Activated CD8-positive, alpha-beta memory T cell treated with anti-CD3 and anti-CD28 coated beads, Interleukin-2, amount 10 ng/mL, durations not matched to agents 7 days and 5 days (primary cell): ENCODE measurements around the gene LRMDA. TPM values are rescaled to one million over a fixed set of nuclear protein-coding genes. Genes with fewer than 3 reads are reported as not detected.

Source experiments
- ATAC-seq: fragments of 150-1000 bp; cut with Tn5 transposase; one replicate; pipeline ENCODE4 v1.10.0; 2021; ENCODE audit warnings: moderate library complexity
- CTCF ChIA-PET: fragments of 350-600 bp; sonication (Branson Sonifier 250); formaldehyde crosslinking; loops from one replicate; lab custom pipeline; 2021; ENCODE audit warnings: antibody characterized with exemption; lab: Charles Lee
- DNase-seq: peaks from one replicate; pipeline ENCODE4 v3.0.0-alpha.2; 2020
- H3K27ac Mint-ChIP-seq: one replicate; pipeline ENCODE4 v1.8.0; 2021; ENCODE audit warnings: mild to moderate bottlenecking, mixed read lengths
- H3K27me3 Mint-ChIP-seq: one replicate; pipeline ENCODE4 v1.8.0; 2021; ENCODE audit warnings: mixed read lengths
- H3K36me3 Mint-ChIP-seq: one replicate; pipeline ENCODE4 v1.8.0; 2021; ENCODE audit warnings: mild to moderate bottlenecking, mixed read lengths
- H3K4me1 Mint-ChIP-seq: one replicate; pipeline ENCODE4 v1.8.0; 2021; ENCODE audit warnings: mixed read lengths
- H3K4me3 Mint-ChIP-seq: one replicate; pipeline ENCODE4 v1.8.0; 2021; ENCODE audit warnings: mild to moderate bottlenecking, moderate library complexity, mixed read lengths
- H3K9me3 Mint-ChIP-seq: one replicate; pipeline ENCODE4 v1.8.0; 2022; ENCODE audit warnings: low read depth, mixed read lengths
- total RNA-seq, 2 experiments: library from RNA; stranded (reverse); gene quantifications; one replicate each; pipeline ENCODE4 v1.2.3, GENCODE V29; 2021

LRMDA gene
- total RNA-seq, 2 experiments from 2014 or later, result not detected

DNA sequence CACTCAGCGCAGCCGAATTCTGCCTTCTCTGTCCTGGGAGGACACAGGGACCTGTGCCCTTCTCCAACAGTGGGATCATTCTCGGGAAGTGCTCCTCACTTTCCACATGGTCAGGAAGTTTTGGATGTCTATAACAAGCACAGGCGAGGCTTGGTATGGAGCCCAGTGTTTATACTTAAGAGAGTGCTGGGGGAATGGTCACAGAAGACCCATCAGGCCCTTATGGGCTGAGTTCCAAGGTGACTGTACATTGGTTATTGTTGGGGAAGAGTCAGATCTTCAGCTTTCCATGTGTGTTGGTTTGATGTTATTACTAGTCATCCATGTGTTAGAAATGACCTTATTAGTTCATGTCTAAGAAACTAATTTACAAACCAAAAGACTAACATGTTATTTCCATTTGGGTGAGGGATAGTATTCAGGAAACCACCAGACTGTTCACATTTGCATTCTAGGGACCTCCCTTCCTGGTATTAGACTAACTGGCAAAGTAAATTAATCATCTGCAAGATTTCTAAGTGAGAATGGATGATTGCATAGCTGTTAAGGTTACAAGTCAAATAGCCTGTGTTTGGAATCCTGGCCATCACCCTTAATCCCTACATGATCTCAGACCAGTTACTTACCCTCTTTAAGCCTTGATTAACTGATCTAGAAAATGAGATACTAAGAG lies 834.2 kb downstream of the LRMDA start:
- no peak overlapping the region for H3K27ac Mint-ChIP-seq
- no peak for DNase-seq
- no peak for ATAC-seq
- no peaks in the 10 kb centered on the region for H3K4me1 Mint-ChIP-seq
- peaks cover 2% of the 10 kb centered on the region for H3K9me3 Mint-ChIP-seq
- H3K27me3 Mint-ChIP-seq, result no peaks in the 10 kb centered on the region
- CTCF ChIA-PET, result no interaction called here
- H3K4me3 Mint-ChIP-seq, result no peak overlapping the region
- H3K36me3 Mint-ChIP-seq, result no peaks in the 10 kb centered on the region

DNA sequence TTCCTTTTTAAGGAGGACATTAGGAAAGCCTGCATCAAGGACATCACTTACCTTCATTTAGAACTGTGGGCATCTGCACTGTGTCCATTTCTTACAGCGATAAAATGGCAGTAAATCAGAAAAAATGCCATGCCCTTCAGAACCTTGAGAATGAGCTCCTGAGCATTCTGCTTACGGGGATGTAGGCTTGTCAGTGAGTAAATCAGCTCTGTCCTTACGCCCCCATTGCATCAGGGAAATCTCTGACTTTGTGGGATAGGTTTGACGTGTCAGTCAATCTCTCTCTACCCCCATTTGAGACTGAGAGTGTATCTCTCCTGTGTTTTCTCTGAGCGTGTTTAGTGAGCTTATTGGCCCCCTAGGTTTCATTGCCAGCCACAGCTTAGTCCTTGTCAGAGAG lies 837.1 kb downstream of the LRMDA start:
- no peaks in the 10 kb centered on the region for H3K4me1 Mint-ChIP-seq
- no peaks in the 10 kb centered on the region for H3K27me3 Mint-ChIP-seq
- H3K4me3 Mint-ChIP-seq, result no peak overlapping the region
- CTCF ChIA-PET, result no interaction called here
- ATAC-seq (no peak), DNase-seq (no peak)
- peaks cover 2% of the 10 kb centered on the region for H3K9me3 Mint-ChIP-seq
- H3K27ac Mint-ChIP-seq, result no peak overlapping the region
- no peaks in the 10 kb centered on the region for H3K36me3 Mint-ChIP-seq

DNA sequence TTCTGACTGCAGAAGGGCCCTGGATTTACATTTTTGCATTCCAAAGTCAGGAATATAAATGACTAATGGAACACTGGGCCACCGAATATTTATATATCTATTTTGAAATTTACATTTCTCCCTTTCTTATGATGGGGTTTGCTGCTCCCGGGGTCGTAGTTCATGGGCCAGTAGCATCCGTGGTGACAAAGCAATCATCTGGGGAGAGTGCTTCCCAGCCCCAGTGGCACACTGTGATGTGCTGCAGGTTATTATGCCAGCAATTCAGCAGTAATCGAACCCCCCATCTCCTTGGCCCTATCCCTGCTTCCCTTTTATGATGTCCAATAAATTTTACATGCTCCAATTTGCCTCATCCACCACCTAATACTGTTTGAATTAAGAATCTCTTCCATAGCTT lies 837.5 kb downstream of the LRMDA start:
- Mint-ChIP-seq H3K9me3 (peaks cover 2% of the 10 kb centered on the region), H3K4me3 (no peak overlapping the region), H3K4me1 (no peaks in the 10 kb centered on the region), H3K36me3 (no peaks in the 10 kb centered on the region), H3K27me3 (no peaks in the 10 kb centered on the region), H3K27ac (no peak overlapping the region)
- DNase-seq, result no peak
- ATAC-seq, result no peak
- CTCF ChIA-PET, result no interaction called here

DNA sequence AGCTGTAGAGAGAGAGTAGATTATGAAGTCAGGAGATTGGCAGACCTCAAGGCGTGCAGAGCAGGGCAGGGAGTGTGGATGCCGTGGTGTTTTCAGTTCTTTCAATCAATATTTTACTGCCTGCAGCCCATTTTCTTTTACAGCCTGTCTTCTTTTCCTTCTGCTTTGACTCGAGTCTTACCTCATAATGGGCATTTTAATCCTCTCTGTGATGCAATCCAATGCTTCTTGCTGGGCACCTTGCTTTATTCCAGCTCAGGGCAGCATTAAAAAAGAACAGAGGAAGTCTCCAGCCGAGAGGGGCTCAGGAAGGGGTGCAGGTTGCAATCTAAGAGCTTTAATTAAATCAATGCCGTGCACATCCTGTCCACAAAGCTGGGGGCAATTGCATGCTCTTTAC lies 839.0 kb downstream of the LRMDA start:
- Mint-ChIP-seq H3K9me3 (peaks cover 9% of the 10 kb centered on the region), H3K36me3 (no peaks in the 10 kb centered on the region), H3K27me3 (no peaks in the 10 kb centered on the region), H3K4me1 (no peaks in the 10 kb centered on the region), H3K27ac (no peak overlapping the region), H3K4me3 (no peak overlapping the region)
- ATAC-seq, result no peak
- CTCF ChIA-PET, result no interaction called here
- DNase-seq, result no peak

DNA sequence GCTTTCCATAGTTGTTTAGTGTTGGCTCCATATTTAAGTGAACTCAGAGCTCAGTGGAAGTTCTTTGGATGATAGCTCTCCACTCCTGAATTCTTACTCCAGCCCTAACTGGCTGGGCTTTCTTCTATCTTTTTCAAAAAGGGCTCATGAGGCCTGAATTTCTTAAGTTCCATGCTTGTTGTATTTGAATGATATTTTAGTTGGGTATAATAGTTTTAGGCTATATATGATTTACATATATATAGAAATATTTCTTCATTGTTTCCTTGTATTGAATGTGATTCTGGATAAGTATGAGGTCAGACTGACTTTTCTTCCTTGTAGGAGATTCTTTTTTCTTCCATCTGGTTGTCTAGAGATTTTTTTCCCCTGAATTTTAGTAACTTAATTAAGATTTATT lies 843.5 kb downstream of the LRMDA start:
- Mint-ChIP-seq H3K27me3 (no peaks in the 10 kb centered on the region), H3K27ac (no peak overlapping the region), H3K9me3 (peaks cover 16% of the 10 kb centered on the region), H3K4me1 (no peaks in the 10 kb centered on the region), H3K36me3 (no peaks in the 10 kb centered on the region), H3K4me3 (no peak overlapping the region)
- CTCF ChIA-PET, result no interaction called here
- DNase-seq (no peak), ATAC-seq (no peak)

DNA sequence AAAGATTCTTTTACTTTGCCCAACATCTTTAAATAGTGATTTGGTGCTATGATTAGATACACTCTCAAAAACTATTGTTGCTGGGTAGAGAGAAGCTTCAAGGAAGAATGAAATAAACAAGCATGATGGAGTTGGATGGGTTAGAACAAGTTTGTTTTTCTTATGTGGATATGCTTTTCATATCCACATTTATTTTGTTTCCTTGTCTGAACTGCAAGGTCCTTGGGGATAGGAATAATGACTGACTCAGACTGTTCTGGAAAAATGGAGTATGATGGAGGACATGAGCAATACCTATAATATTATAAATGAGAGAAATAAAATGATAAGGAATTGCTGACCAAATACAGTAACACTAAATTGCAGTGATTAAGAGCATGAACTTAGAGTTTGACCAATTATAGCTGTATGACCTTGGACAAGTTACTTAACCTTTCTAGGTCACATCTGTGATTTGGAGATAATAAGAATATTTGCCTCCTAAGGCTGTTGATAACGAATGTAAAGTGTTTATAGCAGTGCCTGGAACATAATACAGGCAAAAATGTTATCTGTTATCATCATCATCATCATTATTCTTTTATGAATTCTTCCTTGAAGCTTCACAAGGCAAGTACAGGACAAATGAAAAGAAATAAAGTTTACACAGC lies 847.5 kb downstream of the LRMDA start:
- no peaks in the 10 kb centered on the region for H3K36me3 Mint-ChIP-seq

DNA sequence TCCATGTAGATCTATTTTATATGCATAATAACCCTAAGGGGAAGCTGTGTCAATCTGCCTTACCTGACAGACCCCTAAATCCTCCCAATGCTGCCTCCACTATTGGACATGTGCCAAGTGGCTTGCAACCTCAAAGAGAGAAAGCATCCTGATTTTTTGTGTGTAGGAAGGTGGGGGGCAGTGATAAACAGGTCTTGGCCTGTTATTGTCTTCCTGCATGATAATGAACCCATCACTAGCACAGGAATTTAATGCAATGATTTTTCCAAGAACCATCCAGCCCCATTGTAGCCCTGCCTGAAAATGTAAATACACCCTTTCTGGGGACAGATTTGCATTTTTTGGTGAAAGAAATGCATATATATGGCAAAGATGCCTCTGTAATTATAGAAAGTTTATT lies 850.2 kb downstream of the LRMDA start:
- Mint-ChIP-seq H3K4me3 (no peak overlapping the region), H3K4me1 (no peaks in the 10 kb centered on the region), H3K27me3 (no peaks in the 10 kb centered on the region), H3K36me3 (no peaks in the 10 kb centered on the region), H3K9me3 (peaks cover 4% of the 10 kb centered on the region), H3K27ac (no peak overlapping the region)
- ATAC-seq, result no peak
- no peak for DNase-seq
- CTCF ChIA-PET, result no interaction called here

More for the DNA sequence above, 847.5 kb downstream of the LRMDA start:
- Mint-ChIP-seq H3K4me3 (no peak overlapping the region), H3K4me1 (no peaks in the 10 kb centered on the region), H3K9me3 (peaks cover 18% of the 10 kb centered on the region), H3K27ac (no peak overlapping the region), H3K27me3 (no peaks in the 10 kb centered on the region)
- DNase-seq, result no peak
- CTCF ChIA-PET, result no interaction called here
- no peak for ATAC-seq

DNA sequence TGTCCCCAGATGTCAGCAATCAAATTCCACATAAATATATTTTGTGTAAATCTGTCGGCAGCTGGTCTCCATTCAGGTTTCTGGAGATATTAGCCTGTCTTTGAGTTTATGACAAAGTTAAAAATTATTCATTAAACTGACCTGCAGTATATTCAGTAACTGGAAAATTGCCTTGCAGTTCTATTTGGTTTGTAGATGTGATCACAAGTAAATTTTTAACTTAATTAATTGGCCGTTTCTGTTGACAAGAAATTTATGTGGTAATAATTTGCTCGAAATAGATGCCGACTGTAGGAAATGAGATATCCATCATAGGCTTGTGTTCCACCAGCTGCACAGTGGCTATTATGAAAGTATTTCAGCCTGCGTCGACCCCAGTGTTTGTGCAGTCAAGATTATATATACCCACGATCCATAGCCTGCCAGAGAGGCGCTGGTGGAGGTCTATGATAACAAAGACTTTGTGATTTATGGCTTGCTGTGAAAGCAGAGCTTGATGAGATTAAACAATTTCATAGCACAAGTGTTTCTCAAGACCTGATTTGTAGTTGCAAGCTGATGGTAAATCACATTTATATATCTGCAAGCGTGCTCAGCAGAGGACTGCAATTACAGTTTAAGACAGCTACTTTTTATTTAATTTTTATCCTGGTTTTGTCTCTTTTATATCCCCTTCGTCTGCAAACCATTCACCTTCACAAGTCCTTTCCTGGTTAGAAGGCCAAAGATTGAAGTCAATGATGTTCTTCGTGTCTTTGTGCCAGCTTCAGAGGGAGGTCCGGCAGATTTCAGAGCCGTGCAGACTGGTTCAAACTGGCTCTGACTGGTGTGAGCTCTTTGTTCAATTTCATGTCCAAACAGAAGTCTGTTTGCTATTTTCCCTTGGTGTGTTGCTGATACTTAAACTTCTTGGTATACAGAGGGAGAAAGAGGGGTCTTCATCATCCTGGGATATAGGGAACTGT lies 850.9 kb downstream of the LRMDA start:
- CTCF ChIA-PET, result no interaction called here
- no peaks in the 10 kb centered on the region for H3K27me3 Mint-ChIP-seq
- ATAC-seq (no peak), DNase-seq (no peak)
- no peak overlapping the region for H3K4me3 Mint-ChIP-seq
- no peaks in the 10 kb centered on the region for H3K36me3 Mint-ChIP-seq
- H3K27ac Mint-ChIP-seq, result no peak overlapping the region
- H3K9me3 Mint-ChIP-seq, result peaks cover 4% of the 10 kb centered on the region
- no peaks in the 10 kb centered on the region for H3K4me1 Mint-ChIP-seq

DNA sequence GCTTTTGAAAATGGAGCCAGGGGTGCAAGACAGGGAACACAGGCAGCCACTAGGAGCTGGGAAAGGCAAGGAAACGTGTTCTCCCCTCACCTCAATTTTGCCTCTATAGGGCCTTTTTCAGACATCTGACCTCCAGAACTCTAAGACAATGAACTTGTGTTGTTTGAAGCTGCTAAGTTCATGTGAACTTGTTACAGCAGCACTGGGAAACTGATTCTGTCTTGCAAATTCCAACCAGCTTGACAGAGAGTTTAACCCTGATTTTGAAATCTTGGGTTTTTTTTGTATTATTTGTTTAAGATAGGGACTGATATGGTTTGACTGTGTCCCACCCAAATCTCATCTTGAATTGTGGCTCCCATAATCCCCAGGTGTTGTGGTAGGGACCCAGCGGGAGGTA lies 852.9 kb downstream of the LRMDA start:
- H3K27me3 Mint-ChIP-seq, result no peaks in the 10 kb centered on the region
- no peak overlapping the region for H3K27ac Mint-ChIP-seq
- no peaks in the 10 kb centered on the region for H3K36me3 Mint-ChIP-seq
- H3K4me3 Mint-ChIP-seq, result no peak overlapping the region
- DNase-seq (no peak), ATAC-seq (no peak)
- H3K9me3 Mint-ChIP-seq, result peaks cover 2% of the 10 kb centered on the region
- H3K4me1 Mint-ChIP-seq, result no peaks in the 10 kb centered on the region
- CTCF ChIA-PET, result no interaction called here

DNA sequence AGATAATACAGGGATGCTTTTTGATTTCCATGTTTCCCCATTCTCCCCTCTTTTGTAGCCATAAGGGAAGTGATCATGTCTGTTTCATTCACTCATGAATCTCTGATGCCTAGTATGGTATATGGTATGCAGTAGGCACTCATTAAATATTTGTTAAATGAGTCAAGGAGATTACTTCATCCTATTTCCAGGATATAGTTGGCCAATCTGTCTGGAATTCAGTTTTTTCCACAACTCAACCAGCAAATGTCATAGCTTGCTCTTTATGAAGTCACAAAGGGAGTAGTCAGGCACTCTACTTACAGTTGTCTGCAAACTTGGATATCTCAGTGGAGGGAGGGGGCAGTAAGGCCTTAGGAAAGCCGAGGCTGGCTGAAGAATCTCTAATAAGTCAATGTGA lies 853.6 kb downstream of the LRMDA start:
- Mint-ChIP-seq H3K4me3 (no peak overlapping the region), H3K36me3 (no peaks in the 10 kb centered on the region)

DNA sequence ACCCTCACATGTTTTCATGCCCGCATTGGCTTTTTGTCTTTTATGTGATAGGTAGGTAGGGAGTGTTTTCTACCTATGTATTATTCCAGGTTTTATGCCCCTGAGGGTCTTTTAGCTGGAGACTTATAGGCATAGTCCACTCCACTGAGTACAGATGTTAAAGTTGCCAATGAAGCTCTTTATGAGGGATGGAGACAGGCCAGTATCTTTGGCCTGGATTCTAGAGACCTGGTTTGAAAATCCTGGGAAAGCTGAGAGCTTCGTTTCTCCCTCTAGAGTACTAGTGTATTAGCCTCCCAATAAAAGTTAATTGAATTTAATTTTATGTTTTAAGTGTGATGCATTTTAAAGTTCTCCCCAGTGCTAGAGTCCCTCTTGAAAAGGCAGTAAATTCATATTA lies 854.1 kb downstream of the LRMDA start:
- H3K36me3 Mint-ChIP-seq, result no peaks in the 10 kb centered on the region
- no peak for ATAC-seq
- no peaks in the 10 kb centered on the region for H3K27me3 Mint-ChIP-seq
- DNase-seq, result no peak
- H3K4me1 Mint-ChIP-seq, result no peaks in the 10 kb centered on the region
- peaks cover 2% of the 10 kb centered on the region for H3K9me3 Mint-ChIP-seq
- no peak overlapping the region for H3K4me3 Mint-ChIP-seq
- no peak overlapping the region for H3K27ac Mint-ChIP-seq
- CTCF ChIA-PET, result no interaction called here

More for the DNA sequence above, 853.6 kb downstream of the LRMDA start:
- CTCF ChIA-PET, result no interaction called here
- Mint-ChIP-seq H3K27me3 (no peaks in the 10 kb centered on the region), H3K27ac (no peak overlapping the region), H3K9me3 (peaks cover 2% of the 10 kb centered on the region), H3K4me1 (no peaks in the 10 kb centered on the region)
- ATAC-seq (no peak), DNase-seq (no peak)

DNA sequence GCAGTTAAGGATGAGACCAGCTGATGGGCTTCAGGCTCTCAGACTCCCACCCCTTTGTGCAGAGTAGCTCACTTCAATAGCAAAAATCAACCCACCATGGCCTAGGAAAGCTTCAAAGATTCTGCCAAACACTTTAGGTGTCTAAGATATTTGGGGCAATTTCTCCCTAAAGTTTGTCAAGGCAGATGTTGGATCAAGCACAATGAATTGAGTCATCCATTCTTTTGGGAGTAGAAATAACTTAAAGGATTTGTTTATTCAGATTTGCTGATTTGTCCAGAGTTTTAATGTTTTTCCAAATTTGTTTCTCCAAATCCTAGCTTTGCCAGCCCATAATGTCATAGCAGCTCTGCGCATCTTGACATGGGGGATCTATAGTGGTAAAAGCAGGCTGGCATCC lies 855.1 kb downstream of the LRMDA start:
- Mint-ChIP-seq H3K9me3 (peaks cover 2% of the 10 kb centered on the region), H3K4me3 (no peak overlapping the region), H3K36me3 (no peaks in the 10 kb centered on the region), H3K27me3 (no peaks in the 10 kb centered on the region), H3K4me1 (no peaks in the 10 kb centered on the region), H3K27ac (no peak overlapping the region)
- no peak for DNase-seq
- no peak for ATAC-seq
- CTCF ChIA-PET, result no interaction called here

DNA sequence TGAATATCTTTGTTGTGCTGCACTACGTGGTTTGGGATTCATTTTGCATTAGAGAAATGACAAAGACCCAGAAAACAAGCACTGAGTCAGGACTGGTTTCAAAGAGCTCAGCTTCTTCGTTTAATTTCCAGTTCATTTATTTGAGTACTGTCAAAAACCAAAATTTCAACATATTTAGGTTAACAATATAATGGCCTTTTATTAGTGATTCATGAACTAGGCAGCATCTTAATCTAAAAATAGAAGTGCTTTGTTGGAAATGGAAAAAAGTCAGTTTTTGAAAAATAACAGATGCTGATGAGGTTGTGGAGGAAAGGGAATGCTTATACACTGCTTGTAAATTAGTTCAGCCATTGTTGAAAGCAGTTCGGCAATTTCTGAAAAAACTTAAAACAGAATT lies 856.4 kb downstream of the LRMDA start:
- DNase-seq, result no peak
- Mint-ChIP-seq H3K27me3 (no peaks in the 10 kb centered on the region), H3K4me3 (no peak overlapping the region), H3K27ac (no peak overlapping the region), H3K4me1 (no peaks in the 10 kb centered on the region), H3K36me3 (no peaks in the 10 kb centered on the region), H3K9me3 (peaks cover 2% of the 10 kb centered on the region)
- ATAC-seq, result no peak
- CTCF ChIA-PET, result no interaction called here

DNA sequence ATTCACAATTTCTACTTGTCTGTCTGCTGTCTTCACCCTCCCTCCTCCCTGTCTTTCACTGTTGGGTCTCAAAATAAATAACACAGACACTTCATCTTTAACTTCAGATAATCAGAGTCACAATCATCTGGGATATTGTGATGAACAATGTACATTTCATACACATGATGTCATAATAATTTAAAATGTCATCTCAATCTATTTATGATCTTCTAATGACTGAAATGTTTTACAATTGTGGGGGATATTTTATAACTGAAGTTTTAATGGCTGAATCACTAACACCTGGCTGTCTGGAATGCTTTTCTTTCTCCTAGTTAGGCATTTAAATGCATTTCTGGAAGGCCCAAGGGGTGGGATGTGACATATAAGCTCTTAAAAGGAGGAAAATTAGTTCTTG lies 859.8 kb downstream of the LRMDA start:
- ATAC-seq (no peak), DNase-seq (no peak)
- no peak overlapping the region for H3K27ac Mint-ChIP-seq
- no peaks in the 10 kb centered on the region for H3K36me3 Mint-ChIP-seq
- CTCF ChIA-PET, result no interaction called here
- no peaks in the 10 kb centered on the region for H3K27me3 Mint-ChIP-seq
- no peak overlapping the region for H3K4me3 Mint-ChIP-seq
- no peaks in the 10 kb centered on the region for H3K9me3 Mint-ChIP-seq
- no peaks in the 10 kb centered on the region for H3K4me1 Mint-ChIP-seq
